HG02840 (cell line): ENCODE data around the gene KDF1.

Experiments used
- ATAC-seq: cut with Tn5 transposase; IDR thresholded peaks from one replicate; pipeline ENCODE4 v1.9.1; 2021; ENCODE audit warnings: mild to moderate bottlenecking, moderate library complexity, moderate number of reproducible peaks; ENCODE audit not compliant: unreplicated experiment, low FRiP score

KDF1 gene, protein sequence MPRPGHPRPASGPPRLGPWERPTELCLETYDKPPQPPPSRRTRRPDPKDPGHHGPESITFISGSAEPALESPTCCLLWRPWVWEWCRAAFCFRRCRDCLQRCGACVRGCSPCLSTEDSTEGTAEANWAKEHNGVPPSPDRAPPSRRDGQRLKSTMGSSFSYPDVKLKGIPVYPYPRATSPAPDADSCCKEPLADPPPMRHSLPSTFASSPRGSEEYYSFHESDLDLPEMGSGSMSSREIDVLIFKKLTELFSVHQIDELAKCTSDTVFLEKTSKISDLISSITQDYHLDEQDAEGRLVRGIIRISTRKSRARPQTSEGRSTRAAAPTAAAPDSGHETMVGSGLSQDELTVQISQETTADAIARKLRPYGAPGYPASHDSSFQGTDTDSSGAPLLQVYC

DNA sequence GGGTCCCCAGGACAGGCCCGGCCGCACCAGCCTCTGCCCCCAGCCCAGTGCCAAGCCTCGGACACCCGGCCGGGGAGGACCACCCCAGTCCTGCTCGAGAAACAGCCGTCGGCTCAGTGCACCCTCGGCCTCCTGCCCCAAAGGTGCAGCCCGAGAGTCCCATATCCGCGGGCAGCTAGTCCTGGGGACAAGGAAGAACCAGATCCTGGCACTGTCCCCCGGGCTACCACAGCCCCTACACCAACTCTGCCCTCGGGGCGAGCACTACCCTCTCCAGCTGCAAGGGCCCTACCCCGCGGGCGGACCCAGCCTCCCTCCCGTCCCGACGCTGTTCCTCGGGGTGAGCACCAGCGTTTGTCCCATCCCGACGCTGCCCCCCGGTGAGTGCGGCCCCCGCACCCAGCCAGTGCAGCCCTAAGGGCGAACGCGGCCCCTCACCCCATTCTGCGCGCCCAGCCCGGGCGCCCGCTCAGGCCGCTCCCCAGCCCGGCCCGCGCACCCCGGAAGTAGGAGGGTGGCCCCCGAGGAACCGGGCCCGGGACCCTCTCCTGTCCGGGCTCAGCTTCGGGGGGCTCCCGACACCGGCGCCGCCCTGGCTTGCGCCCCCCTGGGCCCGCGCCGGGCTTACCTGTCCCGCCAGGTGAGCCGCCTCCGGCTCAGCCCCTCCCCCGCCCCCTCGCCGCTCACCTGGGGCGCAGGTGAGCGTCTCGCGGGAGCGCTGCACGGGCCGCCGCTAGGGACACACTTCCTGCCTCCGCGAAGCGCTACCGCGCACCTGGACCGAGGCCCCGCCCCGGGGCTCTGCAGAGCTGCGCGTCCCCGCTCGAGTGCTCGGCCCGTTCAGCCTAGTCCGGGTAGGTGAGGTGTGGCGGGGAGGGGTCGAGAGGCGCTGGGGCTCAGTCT lies at the start of gene KDF1:
Gene KDF1, minus strand, starts transcription at position 747 of the 903 bp plus-strand sequence. CDS start 8,088 bp downstream, outside the sequence.
- ATAC-seq: no peak

DNA sequence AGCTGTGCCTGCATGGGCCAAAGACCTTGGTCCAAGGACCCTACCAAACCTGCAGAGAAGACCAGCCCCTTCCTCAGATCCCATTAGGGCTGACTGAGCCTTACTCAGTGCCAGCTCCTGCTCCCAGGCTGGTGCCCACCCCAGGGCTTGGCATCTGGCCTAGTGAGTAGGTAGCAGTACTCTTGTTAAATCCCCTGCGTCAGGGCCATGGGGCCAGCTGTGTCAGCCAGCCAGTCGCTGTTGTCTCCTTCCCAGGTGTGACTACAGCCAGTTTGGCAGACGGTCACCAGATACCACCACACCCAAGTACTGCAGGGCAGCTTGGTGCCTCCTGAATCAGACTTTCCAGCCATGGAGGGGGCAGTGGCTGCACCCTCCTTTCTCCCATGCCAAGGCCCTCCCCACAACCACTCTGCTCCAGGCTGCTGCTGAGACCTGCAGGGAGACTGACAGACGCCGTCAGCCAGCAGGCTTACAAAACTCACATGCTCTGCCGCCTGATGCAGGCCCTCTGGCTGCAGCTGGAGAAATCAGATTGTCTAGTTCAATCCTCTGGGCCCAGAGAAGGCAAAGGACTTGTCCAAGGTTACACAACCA lies 49.4 kb upstream of the KDF1 start:
- ATAC-seq: no peak

DNA sequence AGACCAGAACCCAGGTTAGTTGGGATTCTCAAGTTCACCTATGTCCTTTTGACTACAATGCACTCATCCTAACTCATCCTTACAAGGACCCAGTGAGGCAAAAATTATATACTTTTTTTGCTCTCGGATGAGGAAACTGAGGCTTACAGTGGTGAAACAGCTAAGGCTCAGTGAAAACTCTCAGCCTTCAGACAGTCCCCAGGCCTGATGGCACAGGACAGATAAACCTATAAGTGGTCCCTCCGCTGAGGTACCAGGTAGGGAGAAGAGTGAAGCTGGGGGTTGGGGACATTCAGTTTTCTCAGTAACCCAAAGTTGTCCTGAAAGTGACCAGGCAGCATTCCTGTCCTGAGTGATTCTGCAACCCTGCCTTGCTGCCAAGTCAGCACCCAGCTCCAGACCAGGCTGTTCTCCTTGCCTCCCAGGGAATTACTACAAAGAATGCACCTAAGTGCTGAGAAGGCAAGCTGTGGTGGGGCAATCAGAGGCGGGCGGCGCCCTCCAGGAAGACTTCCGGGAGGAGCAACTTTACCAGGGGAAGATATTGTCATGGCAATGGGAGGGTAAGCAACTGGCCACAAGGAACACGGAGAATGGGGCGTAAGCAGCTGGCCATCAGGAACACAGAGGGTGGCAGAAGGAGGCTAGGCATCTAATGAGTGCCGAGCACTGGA lies 47.8 kb upstream of the KDF1 start:
- ATAC-seq: no peak

DNA sequence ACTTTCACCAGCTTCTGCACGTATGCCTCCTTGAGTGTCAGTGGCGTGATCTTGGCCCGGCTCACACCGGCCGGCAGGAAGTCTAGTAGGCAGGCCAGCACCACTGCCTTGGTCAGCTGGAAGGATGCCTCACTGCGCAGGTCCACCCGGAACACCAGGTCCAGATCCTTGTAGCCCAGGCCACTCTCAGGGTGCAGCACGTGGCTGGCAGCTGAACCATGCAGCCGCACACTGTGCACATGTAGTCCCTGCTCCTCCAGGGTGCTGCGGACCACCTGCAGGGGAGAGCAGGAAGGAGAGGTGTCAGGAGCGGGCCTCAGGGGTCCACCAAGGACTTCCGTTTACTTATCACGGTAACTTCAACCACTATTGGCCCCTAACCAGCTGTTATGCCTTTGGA lies 46.4 kb upstream of the KDF1 start:
- no peak for ATAC-seq

DNA sequence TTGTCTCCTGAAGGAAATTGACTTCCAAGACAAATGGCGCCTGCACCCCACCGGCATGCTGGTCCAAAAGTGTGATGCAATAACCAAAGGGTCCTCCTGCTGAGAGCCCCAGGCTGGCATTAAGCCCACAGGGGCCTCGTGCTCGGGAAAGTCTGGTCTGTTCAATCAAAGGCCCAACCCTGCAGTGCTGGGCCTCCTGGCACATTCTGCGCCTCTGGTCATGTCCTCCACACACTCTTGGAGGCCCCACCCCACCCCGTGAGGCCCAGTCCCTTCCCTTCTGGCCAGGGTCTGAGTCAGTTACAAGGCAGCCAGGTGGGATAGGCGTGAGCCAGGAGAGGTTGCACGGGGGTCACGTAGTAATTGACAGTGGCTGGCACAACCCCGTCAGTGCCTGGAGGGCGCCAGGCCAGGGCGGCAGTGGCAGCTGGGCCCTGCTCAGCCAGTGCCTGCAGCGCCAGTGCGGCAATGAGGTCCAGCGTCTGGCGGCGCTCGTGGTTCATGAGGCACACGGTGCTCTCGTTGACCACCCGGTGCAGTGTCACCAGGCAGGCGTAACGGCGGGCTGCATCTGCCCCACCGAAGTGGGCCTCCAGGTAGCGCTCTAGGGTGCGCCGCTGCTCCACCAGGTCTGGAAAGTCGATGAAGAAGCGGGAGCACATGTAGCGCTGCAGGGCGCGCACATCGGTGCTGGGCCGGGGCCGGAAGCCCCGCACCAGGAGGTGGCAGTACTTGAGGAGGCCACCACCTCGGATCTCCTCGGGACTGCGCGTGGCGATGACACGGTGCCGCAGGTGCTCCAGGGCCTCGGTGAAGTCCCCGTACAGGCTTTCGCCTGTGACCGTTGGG lies 45.6 kb upstream of the KDF1 start:
- ATAC-seq: no peak

DNA sequence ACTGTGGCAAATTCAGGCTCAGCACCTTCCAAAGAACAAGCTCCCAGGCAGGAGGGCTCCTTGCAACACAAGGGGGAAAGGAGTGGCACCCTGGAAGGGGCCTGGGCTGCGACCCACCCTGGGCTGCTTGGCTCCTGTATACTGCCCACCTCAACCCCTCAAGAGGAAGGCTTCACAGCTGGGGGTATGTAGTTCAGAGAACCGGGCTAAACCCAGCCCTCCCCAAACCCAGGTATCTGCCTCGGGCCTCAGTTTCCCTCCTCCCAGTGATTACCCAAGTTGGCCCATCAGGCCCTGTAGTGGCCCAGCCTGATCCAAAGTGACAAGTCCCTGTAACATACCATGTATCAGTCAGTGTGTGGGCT lies 44.9 kb upstream of the KDF1 start:
- no peak for ATAC-seq

DNA sequence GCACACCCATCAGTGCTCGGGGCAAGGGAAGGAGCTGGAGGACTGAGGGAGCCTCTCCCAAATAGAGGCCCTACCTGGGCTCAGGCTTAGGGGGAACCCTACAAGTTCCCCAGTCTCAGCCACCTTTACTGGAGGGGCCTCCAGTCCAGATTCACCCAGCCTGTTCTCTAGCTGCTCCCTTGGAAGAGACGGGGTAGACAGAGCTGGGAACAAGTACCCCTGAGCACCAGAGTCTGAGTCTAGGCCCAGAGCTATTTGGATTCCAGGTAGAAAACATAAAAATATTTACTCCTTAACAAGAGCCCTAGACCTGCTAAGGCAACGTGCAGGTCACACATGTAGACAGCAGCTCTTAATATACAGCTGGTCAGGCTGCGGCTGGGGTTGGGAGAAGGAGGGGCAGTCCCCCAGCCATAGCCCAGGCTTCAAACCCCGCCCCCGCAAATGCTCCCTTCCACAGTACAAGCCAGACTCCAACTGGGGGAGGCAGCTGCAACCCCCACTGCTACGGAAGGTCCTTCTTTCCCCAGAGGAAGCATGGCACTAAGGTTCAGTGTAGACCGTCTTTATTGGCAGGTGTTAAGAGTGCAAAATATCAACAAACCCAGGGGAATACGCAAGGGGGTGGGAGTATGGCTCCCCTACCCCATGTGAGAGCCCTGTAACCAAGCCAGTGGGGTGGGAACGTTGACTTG lies 44.4 kb upstream of the KDF1 start:
- ATAC-seq: no peak

DNA sequence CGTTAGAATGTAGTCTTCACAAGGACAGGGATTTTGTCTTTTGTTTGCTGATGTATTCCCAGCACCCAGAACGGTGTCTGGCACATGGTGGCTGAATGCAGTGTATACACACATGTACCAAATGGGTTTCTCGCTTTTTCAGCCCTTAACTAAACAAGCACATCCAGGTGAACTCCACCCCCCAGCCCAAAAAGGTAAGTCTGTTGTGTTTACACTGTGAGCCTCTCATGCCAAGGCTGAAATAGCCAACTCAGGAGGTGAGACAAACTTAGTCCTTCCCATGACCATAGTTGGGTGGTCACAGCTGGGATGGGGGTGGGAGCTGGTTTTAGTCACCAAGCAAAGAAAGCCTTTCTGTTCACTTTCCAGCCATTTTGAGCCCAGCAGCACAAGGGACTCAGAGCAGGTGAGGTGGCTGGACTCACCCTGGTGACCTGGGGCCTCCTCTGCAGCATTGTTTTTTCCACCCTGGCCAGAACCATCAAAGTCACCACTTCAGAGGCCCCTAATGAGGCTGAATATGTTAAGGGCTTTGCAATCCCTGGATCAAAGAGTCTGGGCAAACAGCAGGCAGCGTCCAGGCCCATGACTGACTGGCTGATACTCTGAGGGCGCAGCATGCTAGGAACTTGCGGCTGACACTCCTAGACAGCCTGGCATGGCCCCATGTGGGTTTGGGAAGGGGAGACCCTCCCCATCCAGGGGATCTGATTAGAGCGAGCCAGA lies 43.6 kb upstream of the KDF1 start:
- ATAC-seq: no peak

DNA sequence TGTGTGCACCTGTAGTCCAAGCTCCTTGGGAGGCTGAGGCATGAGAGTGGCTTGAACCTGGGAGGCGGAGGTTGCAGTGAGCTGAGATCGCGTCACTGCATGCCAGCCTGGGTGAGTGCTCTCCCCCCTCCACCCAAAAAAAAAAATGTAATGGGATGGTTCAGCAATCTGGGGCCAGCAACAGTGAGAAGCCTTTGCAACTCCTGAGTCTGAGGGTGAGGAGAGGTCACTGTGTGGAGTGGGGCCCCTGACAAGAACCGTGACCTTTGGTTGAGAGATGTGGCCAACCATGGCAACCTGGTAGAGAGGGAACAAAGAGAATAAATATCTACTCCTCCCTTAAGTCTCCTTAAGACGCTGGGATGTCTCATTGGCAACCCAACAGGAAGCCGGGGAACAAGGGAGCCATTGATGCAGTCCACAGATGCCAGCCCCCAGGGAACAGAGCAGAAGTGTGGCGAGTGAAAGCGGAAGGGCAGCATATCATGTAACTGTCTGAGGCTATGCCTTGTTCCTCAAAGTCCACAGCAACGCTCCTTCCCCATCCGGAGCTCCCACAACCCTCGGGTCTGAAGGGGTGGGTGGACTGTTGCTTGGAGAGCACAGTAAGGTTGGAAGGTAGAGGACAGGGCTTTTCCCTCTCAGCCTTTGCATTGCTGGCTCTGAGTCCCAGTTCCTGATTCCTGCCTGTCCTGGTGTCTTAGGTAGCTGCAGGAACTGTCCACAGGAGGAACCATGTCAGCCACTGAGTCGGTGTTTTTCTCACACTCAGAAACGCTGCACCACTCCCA lies 41.5 kb upstream of the KDF1 start:
- no peak for ATAC-seq

DNA sequence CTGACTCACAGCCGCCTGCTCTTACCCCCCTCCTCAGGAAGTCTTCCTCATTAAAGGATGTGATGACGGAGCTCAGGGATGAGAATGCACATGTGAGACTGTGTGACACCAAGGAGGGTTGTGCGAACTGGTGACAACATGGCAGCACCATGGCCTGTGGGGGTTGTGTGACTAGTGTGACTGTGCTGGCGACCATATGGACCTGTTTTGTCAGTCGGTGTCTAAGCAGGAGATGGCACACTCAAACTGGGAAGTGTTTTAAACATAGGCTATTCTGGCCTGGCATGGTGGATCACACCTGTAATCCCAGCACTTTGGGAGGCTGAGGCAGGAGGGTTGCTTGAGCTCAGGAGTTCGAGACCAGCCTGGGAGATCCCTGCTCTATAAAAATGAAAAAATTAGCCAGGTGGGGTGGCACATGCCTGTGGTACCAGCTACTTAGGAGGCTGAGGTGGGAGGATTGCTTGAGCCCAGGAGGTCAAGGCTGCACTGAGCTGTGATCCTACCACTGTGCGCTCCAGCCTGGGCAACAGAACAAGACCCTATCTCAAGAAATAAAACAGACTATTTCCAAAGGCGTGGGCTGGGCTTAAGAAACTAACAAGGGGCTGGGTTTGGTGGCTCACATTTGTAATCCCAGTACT lies 40.7 kb upstream of the KDF1 start:
- ATAC-seq: no peak

DNA sequence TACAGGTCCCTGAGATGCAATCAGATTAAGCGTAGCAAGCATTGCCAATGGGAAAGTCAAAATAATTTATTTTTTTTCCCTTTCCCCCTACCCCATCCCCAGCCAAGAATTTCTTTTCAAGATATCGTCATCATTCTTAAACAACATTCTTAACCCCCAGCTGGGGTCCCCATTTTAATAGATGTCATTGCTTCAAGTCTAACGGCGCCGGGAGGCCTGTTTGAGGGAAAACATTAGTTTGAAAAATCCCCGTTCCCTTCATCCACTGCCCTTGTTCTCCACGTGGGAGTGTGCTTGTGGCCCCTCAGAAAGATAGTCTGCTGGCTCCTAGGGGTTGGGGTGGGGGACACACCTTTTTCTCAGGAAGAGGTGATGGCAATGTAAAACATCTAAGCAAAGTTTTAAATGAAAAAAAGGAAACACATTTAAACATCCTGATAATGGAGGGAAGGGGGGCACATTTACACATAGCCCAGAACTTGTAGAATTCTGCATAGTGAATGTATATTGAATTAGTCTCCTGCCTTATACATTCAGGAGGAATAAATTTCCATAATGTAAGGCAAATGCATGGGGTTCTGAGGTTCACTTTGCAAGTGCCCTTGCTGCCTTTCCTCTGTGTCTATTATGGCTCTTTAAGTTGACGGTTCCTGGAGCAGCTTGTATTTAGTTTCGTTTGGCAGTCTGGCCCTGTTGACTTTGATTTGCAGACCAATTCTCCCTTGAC lies 40.0 kb upstream of the KDF1 start:
- no peak for ATAC-seq

DNA sequence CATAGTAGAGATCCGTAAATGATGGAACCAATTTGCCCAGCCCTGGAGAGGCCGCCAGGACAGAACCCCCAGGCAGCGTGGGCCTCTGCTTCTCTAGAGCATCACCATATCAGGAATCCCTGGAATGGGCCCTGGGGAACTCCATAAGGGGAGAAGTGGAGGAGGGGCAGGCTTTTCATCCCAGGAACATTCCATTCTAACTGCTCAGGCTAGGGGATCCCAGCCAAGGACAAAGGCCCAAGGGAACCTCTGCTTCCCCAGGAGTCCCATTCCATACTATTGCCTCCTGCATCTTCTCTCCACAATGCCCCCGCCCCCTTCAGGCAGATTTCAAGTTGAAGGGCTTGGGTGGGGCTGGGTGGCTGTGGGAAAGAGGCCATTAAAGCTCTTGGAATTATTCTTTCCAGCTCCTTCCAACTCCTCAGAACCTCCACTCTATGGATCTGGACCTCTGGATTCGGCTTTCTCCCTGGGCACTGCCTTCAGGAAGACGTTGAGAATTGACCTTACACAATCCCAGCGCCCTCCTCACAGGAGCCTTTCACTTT lies 39.2 kb upstream of the KDF1 start:
- ATAC-seq: no peak

DNA sequence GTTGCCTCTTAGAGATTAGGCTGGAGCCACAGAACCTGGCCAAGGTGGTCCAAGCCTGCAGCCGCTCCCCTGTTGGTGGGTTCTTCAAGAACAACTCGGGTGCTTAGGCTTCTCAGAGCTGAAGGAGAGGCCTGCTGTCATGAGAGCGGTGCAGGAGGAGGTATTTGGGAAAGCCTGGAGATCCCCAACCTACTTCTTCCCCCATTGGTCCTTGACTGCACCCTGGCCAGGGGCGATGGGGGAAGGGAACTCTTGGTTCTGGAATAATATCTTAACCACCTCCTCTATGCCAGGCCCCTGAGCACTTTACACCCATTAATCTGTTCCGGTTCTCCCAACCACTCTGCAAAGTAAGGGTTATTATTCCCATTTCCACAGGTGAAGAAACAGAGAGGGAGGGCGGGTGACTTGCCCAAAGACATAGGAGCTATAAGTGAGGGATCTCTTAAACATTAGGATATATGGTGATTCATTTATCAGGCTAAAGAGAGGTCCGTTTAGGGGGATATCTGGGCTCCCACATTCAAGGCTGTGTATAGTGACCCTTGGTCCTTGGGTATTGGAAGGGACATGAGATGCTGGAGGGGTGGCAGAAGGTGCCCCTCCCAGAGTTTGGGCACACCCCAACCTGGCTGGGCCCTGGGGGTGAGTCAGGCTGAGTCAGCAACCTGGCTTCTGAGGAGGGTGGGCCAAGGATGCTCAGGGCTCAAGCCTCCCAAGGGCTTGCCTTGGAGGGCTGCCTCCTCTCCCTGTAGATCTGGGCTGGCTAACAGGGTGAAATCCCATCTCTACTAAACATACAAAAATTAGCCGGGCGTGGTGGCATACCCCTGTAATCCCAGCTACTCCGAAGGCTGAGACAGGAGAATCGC lies 38.4 kb upstream of the KDF1 start:
- ATAC-seq: no peak

DNA sequence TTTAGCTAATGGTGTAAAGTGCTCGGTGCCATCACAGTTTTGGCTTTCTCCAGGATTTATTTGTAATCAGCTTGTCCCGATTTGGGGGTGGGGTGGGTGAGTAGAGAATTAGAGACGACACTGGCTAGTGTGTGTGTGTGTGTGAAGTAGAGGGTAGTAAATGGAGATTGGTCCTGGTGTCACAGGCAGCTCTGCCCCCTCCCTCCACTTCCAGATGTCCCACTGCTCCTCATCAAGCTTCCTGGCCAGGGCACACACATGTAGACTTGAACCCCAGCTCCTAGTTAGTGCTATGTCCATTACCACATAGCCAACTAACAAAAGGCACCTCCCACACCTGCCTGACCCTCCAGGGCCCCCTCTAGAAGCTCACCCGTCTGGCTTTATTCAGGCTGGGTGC lies 36.4 kb upstream of the KDF1 start:
- no peak for ATAC-seq

DNA sequence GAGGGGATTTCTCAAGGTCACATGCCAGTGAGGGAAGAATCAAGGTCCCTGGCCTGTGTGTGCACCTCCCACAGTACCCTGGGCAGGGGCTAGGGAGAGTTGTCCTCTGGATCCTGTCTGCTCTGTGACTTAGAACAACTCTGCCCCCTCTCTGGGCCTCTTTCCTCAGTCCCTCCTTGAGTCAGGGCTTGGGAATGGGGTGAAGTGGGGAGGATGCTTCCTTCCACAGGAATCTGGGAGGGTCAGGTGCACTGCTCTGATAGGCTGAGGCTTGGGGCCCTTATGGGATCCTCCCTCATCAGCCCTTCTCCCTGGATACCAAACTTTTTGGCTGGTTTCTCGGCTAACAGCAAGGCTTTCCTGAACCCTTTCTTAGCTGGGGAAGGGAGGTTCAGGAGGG lies 35.8 kb upstream of the KDF1 start:
- ATAC-seq: no peak
